ENCODE measurements around the gene B9D1.

Gene B9D1

GRCh38 chr17:19388791-19389785 lies 26.6 kb upstream of the B9D1 start:
- no peak for DNase-seq

- DNase-seq: no peak
These were observed 25.5 kb upstream of the B9D1 start for GRCh38 chr17:19387921-19388521.

GRCh38 chr17:19386974-19387920 lies 24.7 kb upstream of the B9D1 start, which contains the start of gene MFAP4:
Gene MFAP4 (minus strand): TSS chr17:19387190. CDS start chr17:19387155, 35 bp downstream.
- DNase-seq: peak; percentile 60 to 67

- peak; percentile 13 to 29 for DNase-seq
These were observed 23.8 kb upstream of the B9D1 start for GRCh38 chr17:19386051-19386929.

- DNase-seq: no peak
These were observed 23.0 kb upstream of the B9D1 start for GRCh38 chr17:19385521-19385983.

GRCh38 chr17:19384723-19385391 lies 22.3 kb upstream of the B9D1 start:
- peak; percentile 61 to 64 for DNase-seq

GRCh38 chr17:19383681-19384470 lies 21.4 kb upstream of the B9D1 start:
- no peak for DNase-seq

GRCh38 chr17:19382531-19383444 lies 20.3 kb upstream of the B9D1 start:
- DNase-seq: no peak

- no peak for DNase-seq
These were observed 19.4 kb upstream of the B9D1 start for GRCh38 chr17:19381741-19382444.

GRCh38 chr17:19381361-19381740 lies 18.8 kb upstream of the B9D1 start:
- DNase-seq: no peak

- DNase-seq: no peak
These were observed 18.2 kb upstream of the B9D1 start for GRCh38 chr17:19380481-19381301.

- no peak for DNase-seq
These were observed 17.0 kb upstream of the B9D1 start for GRCh38 chr17:19379361-19380065.

GRCh38 chr17:19378416-19379360 lies 16.2 kb upstream of the B9D1 start, which contains the start of gene MAPK7:
Gene MAPK7 (plus strand): TSS chr17:19378498. CDS start chr17:19378901, 403 bp downstream.
- DNase-seq: no peak

- DNase-seq: peak; percentile 77 to 86
These were observed 15.3 kb upstream of the B9D1 start for GRCh38 chr17:19377602-19378415.

GRCh38 chr17:19376811-19377210 lies 14.3 kb upstream of the B9D1 start:
- DNase-seq: no peak

Measured in Kasumi-1 (cell line).